Measurements from ENCODE around the gene STOX2. TPM values are rescaled to one million over a fixed set of nuclear protein-coding genes. Genes with fewer than 3 reads are reported as not detected.
"Not testable (repeated sequence)": the region's sequence is repeated elsewhere in the genome, so short reads cannot be mapped to it uniquely, and the experiment has no call there.

The STOX2 gene
- total RNA-seq, 1 donor from 2014 or later = not detected

DNA sequence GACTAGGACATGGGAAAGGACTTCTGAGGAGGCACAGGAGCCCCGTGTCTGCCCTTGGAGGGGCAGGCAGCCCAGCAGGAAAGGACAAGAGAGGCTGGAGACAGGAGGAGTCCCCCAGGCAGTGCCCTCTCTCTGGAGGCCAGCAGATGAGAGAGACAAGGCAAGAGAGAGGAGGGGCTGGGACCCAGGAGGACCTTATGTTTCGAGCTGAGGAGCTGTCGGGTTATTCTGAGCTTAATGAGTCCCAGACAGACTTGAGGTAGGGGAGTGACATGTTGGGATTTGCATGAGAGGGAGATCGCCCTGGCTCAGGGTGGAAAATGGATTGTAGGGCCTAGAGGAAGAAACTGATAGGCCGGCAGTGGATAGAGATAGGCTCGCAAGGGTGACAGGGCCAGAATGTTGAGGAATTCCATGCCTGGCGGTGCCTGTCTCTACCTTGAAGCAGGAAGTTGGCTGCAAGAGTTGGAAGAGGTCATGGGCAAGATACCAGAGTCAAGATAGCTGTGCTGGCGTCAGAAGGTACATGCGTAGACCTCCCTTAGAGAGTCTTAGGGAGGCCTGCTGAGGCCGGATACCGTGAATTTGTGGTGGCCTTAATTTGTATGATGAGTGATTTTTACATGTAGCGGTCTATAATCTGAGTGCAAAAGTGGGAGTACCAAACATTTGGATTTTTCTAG is 19.4 kb downstream of the STOX2 start:
- no peak overlapping the region for H3K4me3 Mint-ChIP-seq
- intact Hi-C loops (cut with micrococcal nuclease) = no loop called here

DNA sequence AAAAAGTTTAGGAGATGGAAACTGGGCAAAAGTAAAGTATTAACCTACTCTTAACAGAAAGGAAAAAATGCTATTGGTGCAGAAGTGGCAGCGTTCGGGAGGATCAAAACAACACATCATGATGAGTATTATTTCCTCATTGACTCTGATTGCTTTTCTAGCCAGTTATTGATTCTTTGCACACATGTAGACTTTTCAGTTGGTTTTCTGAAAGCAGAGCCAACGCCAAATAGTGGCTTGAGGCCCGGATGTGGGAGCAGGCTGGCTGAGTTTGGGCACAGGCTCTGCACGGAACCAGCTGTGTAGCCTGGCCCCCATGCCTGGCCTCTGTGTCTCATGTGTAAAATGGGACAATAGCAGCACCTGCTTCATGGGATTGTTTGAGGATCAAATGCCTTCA is 21.8 kb downstream of the STOX2 start:
- no peak for DNase-seq (ENCODE audit: low spot score)
- intact Hi-C loops (cut with micrococcal nuclease) = no loop called here
- Mint-ChIP-seq H3K27me3 (ENCODE audit: insufficient read depth) (peaks cover 14% of the 10 kb centered on the region), H3K4me1 (ENCODE audit: low read depth) (no peaks in the 10 kb centered on the region), H3K27ac (no peak overlapping the region), H3K4me3 (no peak overlapping the region), H3K9me3 (no peaks in the 10 kb centered on the region), H3K36me3 (ENCODE audit: low read depth) (no peaks in the 10 kb centered on the region)

More for the DNA sequence above, 19.4 kb downstream of the STOX2 start:
- H3K27me3 Mint-ChIP-seq (ENCODE audit: insufficient read depth) = peaks cover 14% of the 10 kb centered on the region
- no peak for DNase-seq (ENCODE audit: low spot score)
- H3K36me3 Mint-ChIP-seq (ENCODE audit: low read depth) = no peaks in the 10 kb centered on the region
- no peaks in the 10 kb centered on the region for H3K4me1 Mint-ChIP-seq (ENCODE audit: low read depth)
- no peak overlapping the region for H3K27ac Mint-ChIP-seq
- H3K9me3 Mint-ChIP-seq = no peaks in the 10 kb centered on the region

DNA sequence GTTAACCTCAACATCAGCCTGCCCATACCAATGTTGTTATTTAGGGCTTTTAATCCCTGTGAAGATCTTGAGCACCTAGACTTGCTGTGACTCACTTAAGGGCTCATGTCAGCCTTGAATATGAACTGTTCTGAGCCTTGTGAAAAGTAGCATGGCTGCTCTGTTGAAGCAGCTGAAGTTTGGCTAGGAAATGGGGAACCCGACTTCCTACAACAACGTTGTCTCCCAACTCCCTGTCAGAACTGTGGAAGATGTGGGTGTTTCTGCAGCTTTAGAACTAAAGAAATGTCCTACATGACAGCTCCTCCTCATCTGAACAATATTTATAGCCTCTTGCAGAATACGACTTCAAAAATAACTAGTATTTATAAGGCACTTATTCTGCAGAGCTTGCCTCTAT is 27.5 kb downstream of the STOX2 start:
- H3K9me3 Mint-ChIP-seq = no peaks in the 10 kb centered on the region
- no peaks in the 10 kb centered on the region for H3K4me1 Mint-ChIP-seq (ENCODE audit: low read depth)
- H3K36me3 Mint-ChIP-seq (ENCODE audit: low read depth) = no peaks in the 10 kb centered on the region
- H3K27me3 Mint-ChIP-seq (ENCODE audit: insufficient read depth) = peaks cover 8% of the 10 kb centered on the region
- H3K27ac Mint-ChIP-seq = no peak overlapping the region
- DNase-seq (ENCODE audit: low spot score) = no peak
- H3K4me3 Mint-ChIP-seq = no peak overlapping the region
- intact Hi-C loops (cut with micrococcal nuclease) = no loop called here

DNA sequence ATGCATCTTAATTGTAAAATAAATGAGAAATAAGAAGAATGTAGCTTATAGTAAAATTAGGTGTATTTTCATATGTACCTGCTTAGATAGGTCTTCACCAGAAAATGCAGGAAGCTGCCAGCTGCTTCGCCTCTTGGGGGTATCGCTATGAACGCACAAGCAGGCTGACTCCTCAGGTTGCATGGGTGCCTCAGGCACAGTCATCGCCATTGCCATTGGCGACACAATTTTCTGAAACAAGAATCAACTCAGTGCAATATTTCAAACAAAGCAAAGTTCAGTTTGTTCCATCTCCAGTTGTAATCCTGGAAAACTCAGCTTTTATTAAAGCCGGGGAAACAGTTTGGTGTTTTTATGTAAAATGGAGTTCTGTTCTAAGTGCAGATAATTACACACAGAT is 29.7 kb downstream of the STOX2 start:
- Mint-ChIP-seq H3K27me3 (ENCODE audit: insufficient read depth) (peaks cover 8% of the 10 kb centered on the region), H3K27ac (no peak overlapping the region), H3K36me3 (ENCODE audit: low read depth) (no peaks in the 10 kb centered on the region), H3K4me3 (no peak overlapping the region), H3K9me3 (no peaks in the 10 kb centered on the region), H3K4me1 (ENCODE audit: low read depth) (no peaks in the 10 kb centered on the region)
- intact Hi-C loops (cut with micrococcal nuclease) = no loop called here
- DNase-seq (ENCODE audit: low spot score) = no peak

DNA sequence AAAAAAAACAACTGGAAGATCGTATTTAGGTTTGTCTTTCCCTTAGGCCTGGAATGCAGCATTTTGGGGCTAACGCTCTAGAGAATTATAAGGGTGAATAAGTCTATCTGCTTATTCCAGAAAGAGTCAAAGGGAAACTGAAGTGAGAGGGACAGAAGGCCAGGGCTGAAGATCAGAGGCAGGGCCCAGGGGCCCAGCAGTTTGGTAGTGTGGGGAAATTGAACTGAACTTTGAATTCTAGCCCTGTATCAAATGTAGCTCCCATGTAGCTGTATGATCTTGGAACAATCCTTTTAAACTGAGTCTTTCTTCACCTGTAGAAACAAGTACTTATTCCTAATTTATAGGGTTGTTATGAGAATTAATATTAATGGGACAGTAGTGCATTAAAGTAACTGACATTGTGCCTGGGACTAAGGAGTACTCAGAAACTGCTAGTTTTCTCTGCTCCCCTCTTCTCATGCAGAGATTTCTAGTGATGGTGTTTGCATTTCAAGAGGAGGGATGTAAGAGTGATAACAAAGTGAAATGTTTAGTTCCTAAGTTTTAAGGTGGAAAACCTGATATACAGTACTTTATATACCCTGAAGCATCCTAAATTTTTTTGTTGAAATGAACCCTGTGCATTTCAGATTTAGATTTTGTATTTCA is 30.4 kb downstream of the STOX2 start:
- Mint-ChIP-seq H3K9me3 (no peaks in the 10 kb centered on the region), H3K27ac (no peak overlapping the region)
- intact Hi-C loops (cut with micrococcal nuclease) = no loop called here

DNA sequence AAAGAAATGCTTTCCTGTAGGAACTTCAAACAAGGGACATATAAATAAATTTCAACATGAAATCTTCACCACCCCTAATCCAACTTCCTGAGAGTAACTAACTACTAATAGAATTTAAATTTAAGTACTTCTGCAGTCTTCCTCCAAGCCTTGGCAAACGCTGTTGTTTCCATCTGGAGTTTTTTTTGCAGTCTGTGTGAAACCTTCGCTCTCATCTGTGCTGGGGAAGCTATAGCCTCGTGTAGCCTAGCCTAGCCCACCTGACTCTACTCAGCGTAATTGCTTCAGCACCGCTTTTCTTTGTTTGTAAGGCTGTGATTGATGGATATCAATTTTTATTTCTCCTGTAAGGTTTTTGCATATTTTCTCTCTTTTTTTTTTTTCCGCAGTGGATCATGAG is 30.9 kb downstream of the STOX2 start:
- DNase-seq (ENCODE audit: low spot score) = no peak
- Mint-ChIP-seq H3K36me3 (ENCODE audit: low read depth) (no peaks in the 10 kb centered on the region), H3K27ac (no peak overlapping the region), H3K9me3 (no peaks in the 10 kb centered on the region), H3K27me3 (ENCODE audit: insufficient read depth) (peaks cover 6% of the 10 kb centered on the region), H3K4me3 (no peak overlapping the region), H3K4me1 (ENCODE audit: low read depth) (no peaks in the 10 kb centered on the region)
- intact Hi-C loops (cut with micrococcal nuclease) = no loop called here

More for the DNA sequence above, 30.4 kb downstream of the STOX2 start:
- peaks cover 6% of the 10 kb centered on the region for H3K27me3 Mint-ChIP-seq (ENCODE audit: insufficient read depth)
- no peaks in the 10 kb centered on the region for H3K36me3 Mint-ChIP-seq (ENCODE audit: low read depth)
- DNase-seq (ENCODE audit: low spot score) = no peak
- no peaks in the 10 kb centered on the region for H3K4me1 Mint-ChIP-seq (ENCODE audit: low read depth)
- no peak overlapping the region for H3K4me3 Mint-ChIP-seq

DNA sequence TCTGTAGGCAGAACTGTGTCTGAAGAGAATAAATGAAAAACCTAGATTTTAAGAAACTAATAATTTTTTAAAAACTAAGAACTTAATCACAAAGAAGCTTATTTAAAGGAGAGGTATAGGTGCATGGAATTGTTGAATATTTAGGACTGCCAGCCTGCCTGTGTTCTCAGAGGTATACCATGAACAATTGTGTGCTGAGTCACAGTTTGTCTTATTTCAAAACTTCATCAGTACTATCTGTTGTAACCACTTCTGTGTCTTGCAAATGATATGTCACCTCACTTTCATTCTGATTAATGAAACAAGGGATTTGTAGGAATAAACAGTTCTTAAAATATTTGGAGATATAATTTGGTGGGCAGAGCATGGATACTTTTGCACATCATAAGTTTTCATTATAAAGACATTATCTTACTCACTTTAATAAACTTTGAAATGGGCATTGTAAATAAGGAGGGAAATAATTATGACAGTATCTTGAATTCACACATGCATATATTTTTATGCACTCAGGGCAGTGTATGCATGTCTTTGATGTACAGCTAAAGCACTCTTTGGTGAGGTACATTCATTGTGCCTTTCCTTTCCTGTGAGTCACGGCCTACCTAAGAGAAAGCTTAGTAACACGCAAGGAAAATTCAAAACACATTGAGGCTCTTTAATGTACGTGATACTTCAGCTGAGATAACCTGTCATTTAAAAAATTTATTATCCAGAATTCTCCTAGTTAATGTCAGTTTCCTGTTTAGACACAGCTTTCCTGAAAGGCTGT is 31.7 kb downstream of the STOX2 start:
- Mint-ChIP-seq H3K4me3 (no peak overlapping the region), H3K4me1 (ENCODE audit: low read depth) (no peaks in the 10 kb centered on the region), H3K27me3 (ENCODE audit: insufficient read depth) (peaks cover 8% of the 10 kb centered on the region), H3K36me3 (ENCODE audit: low read depth) (no peaks in the 10 kb centered on the region), H3K27ac (no peak overlapping the region), H3K9me3 (no peaks in the 10 kb centered on the region)
- no peak for DNase-seq (ENCODE audit: low spot score)
- intact Hi-C loops (cut with micrococcal nuclease) = no loop called here

DNA sequence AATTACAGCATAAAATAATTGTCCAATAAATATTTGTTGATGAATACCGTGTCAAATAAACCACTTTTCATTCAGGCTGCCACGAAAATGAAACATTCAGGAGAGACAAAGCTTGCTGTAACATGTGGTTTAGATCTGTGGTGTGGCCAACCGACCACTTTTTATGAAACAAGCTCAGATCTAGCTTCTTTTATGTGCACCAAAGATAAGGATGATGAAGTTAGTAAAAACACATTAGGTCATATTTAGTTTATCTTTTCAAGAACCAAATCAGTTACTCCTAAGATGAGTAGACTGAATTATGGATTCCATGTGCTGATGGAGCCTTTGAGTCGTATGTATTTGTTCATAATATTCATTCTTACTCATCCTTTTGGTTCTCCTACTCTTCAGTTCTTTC is 35.8 kb downstream of the STOX2 start:
- no peak for DNase-seq (ENCODE audit: low spot score)
- no peaks in the 10 kb centered on the region for H3K9me3 Mint-ChIP-seq
- peaks cover 5% of the 10 kb centered on the region for H3K27me3 Mint-ChIP-seq (ENCODE audit: insufficient read depth)
- H3K4me3 Mint-ChIP-seq = no peak overlapping the region
- H3K4me1 Mint-ChIP-seq (ENCODE audit: low read depth) = no peaks in the 10 kb centered on the region
- H3K36me3 Mint-ChIP-seq (ENCODE audit: low read depth) = no peaks in the 10 kb centered on the region
- no peak overlapping the region for H3K27ac Mint-ChIP-seq
- intact Hi-C loops (cut with micrococcal nuclease) = no loop called here

DNA sequence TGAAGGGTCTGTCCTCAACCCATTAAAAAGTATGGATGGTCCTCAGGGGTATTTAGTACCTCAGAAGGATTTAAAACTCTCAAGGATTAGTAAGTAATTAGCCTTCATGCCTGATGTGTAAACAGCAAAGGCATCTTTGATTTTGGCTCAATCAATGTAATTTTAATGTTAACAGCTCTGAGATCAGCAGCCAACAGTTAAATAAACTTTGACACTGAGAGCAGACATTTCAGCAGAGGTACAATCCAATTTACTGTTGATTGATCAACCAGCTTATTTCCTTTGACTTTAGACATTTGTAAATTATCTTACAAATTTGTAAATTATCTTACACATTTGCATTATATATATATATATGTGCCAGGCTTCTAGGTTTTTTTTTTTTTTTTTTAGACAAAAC is 36.9 kb downstream of the STOX2 start:
- no peak overlapping the region for H3K27ac Mint-ChIP-seq
- no peaks in the 10 kb centered on the region for H3K36me3 Mint-ChIP-seq (ENCODE audit: low read depth)

DNA sequence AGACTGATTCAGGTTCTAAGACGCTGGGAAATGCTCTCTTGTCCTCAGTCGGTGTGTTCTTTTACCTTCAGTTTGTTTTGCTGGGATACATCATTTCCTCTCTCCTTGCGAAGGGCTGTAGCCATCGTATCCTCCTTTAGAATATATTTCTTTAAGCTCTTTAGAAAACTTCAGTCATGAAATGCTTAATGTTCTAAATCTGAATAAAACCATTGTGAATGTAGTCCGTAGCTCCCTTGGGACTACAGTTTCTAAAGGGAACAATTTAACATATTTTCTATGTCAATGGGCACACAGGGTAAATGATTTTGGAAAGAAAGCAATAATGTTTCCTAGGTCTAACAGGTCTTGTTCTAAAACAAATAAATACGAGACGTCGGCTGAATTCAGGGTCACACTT is 40.6 kb downstream of the STOX2 start:
- Mint-ChIP-seq H3K4me1 (ENCODE audit: low read depth) (no peaks in the 10 kb centered on the region), H3K27ac (no peak overlapping the region), H3K9me3 (no peaks in the 10 kb centered on the region), H3K27me3 (ENCODE audit: insufficient read depth) (peaks cover 5% of the 10 kb centered on the region), H3K4me3 (no peak overlapping the region), H3K36me3 (ENCODE audit: low read depth) (no peaks in the 10 kb centered on the region)
- intact Hi-C loops (cut with micrococcal nuclease) = no loop called here
- no peak for DNase-seq (ENCODE audit: low spot score)

More for the DNA sequence above, 36.9 kb downstream of the STOX2 start:
- Mint-ChIP-seq H3K27me3 (ENCODE audit: insufficient read depth) (peaks cover 5% of the 10 kb centered on the region), H3K4me1 (ENCODE audit: low read depth) (no peaks in the 10 kb centered on the region), H3K9me3 (no peaks in the 10 kb centered on the region), H3K4me3 (no peak overlapping the region)
- intact Hi-C loops (cut with micrococcal nuclease) = no loop called here
- no peak for DNase-seq (ENCODE audit: low spot score)

DNA sequence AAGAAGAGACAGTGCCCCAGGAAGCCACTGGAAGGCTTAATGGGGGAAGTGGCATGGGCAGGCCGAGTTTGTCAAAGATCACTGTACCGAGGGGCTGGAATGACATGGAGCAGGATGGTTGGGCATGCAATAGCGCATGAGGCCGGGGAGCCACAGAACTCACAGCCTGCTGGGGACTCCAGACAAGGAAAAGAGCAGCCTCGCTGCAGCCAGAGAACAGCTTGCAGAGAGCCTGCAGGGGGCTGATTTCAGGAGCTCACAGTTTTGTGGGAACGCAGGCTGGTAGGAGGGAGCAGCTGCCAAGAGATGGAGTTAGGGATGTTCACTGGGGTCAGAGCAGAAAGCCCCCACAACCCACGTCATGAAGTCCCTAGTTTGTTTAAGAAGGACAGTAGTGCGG is 45.4 kb downstream of the STOX2 start:
- H3K9me3 Mint-ChIP-seq = no peaks in the 10 kb centered on the region
- no peaks in the 10 kb centered on the region for H3K36me3 Mint-ChIP-seq (ENCODE audit: low read depth)
- no peak overlapping the region for H3K27ac Mint-ChIP-seq
- H3K4me3 Mint-ChIP-seq = no peak overlapping the region
- no peaks in the 10 kb centered on the region for H3K4me1 Mint-ChIP-seq (ENCODE audit: low read depth)
- no peaks in the 10 kb centered on the region for H3K27me3 Mint-ChIP-seq (ENCODE audit: insufficient read depth)
- intact Hi-C loops (cut with micrococcal nuclease) = no loop called here
- DNase-seq (ENCODE audit: low spot score) = no peak

DNA sequence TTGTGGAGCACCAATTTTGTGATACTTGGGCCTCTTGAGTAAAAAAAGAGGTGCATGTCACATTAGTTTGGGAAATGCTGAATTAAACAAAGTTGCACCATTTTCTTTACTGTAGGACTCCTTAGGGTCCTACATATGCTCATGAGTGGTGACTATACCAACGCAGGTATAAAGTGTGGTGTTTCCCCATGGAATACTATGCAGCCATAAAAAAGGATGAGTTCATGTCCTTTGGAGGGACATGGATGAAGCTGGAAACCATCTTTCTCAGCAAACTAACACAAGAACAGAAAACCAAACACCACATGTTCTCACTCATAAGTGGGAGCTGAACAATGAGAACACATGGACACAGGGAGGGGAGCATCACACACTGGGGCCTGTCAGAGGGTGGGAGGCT is 47.5 kb downstream of the STOX2 start:
- H3K9me3 Mint-ChIP-seq; intact Hi-C loops (cut with micrococcal nuclease); H3K36me3 Mint-ChIP-seq (ENCODE audit: low read depth); DNase-seq (ENCODE audit: low spot score); H3K4me3 Mint-ChIP-seq; H3K27me3 Mint-ChIP-seq (ENCODE audit: insufficient read depth); H3K4me1 Mint-ChIP-seq (ENCODE audit: low read depth); H3K27ac Mint-ChIP-seq: not testable (repeated sequence)

DNA sequence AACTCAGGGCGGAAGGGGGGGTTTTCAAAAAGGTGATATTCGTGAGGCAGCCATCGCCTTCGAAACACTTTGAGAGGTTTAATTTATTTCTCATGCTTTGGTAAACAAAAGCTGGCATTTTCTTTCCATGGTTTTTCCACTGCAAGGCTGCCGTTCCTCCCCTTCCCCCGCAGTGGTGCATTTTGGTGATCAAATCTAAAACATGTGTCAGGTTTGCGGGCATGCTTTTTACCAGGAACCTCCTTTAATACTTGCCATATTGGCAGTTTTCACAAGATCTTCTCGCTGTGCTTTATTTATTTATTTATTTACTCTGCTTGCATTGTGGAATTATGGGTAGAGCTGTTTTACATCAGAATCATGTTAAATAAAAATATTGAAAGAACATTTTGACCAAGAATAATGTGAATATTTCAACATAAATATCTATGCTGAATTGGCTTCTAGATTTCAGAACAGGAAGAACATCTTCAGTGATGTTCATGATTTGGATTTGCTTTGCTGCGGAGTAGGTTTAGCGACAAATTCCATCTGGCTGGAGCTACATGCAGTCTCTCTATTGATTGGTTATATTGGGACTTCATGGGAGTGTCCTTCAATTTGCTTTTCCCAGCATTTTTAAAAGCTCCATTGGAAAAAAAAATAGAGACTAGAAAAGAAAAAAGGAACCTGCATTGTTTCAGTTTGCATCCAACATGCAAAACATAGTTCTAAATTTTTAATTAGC is 54.4 kb downstream of the STOX2 start:
- Mint-ChIP-seq H3K27ac (no peak overlapping the region), H3K4me3 (no peak overlapping the region), H3K4me1 (ENCODE audit: low read depth) (no peaks in the 10 kb centered on the region), H3K36me3 (ENCODE audit: low read depth) (no peaks in the 10 kb centered on the region), H3K9me3 (no peaks in the 10 kb centered on the region), H3K27me3 (ENCODE audit: insufficient read depth) (no peaks in the 10 kb centered on the region)
- no peak for DNase-seq (ENCODE audit: low spot score)
- intact Hi-C loops (cut with micrococcal nuclease) = no loop called here
